ENCODE data around the gene TRAPPC2. TPM values are rescaled to one million over a fixed set of nuclear protein-coding genes. Genes with fewer than 3 reads are reported as not detected.
A peak's percentile ranks its signal among the peaks of the same experiment; 100 is the strongest.

TRAPPC2 gene
- total RNA-seq, 2 experiments from 2014 or later, result 14.1 to 16.1 TPM

- Mint-ChIP-seq H3K36me3 (peaks cover 16% of the 10 kb centered on the region), H3K4me3 (no peak overlapping the region), H3K9me3 (no peaks in the 10 kb centered on the region), H3K27ac (no peak overlapping the region), H3K4me1 (ENCODE audit: low read depth) (peaks cover 14% of the 10 kb centered on the region), H3K27me3 (no peaks in the 10 kb centered on the region)
- POLR2A ChIA-PET, result no interaction called here
- intact Hi-C loops (cut with micrococcal nuclease), result no loop called here
- no peak for DNase-seq
- CTCF ChIA-PET, result interaction anchor here (1.4 kb wide), 1 partner anchor 272 kb away, joined by 3 read pairs; no protein-coding TSS in a partner anchor
Observed at GRCh38 chrX:13760426-13760825, 26.0 kb upstream of the TRAPPC2 start.

DNA sequence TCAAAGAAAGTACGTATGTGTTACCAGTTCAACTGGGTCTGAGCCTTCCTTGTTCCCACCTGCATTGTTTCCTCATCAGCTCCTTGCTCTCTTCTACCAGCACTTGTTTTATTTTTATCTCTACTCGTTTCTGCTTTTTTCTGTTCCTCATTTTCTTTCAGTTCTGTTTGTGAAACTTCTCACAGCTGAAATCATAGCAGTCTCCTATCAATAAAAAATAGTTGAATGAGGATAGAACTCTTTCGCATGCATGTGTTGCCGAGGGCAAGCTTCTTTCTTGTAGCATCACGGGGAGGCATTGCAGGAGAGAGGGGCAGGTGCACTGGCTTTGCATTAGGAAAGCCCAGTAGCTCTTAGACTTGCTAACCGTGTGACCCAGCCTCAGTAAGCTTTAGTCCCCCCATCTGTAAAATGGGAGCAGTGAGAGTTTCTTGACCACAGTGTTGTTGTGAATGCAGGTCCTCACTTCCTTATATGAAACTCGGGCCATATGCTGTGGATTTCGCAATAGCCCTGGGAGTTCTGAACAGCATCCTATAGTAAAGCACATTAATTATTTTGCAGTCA lies 24.8 kb upstream of the TRAPPC2 start:
- CTCF ChIA-PET, result no interaction called here
- intact Hi-C loops (cut with micrococcal nuclease), result no loop called here
- peaks cover 18% of the 10 kb centered on the region for H3K36me3 Mint-ChIP-seq

DNA sequence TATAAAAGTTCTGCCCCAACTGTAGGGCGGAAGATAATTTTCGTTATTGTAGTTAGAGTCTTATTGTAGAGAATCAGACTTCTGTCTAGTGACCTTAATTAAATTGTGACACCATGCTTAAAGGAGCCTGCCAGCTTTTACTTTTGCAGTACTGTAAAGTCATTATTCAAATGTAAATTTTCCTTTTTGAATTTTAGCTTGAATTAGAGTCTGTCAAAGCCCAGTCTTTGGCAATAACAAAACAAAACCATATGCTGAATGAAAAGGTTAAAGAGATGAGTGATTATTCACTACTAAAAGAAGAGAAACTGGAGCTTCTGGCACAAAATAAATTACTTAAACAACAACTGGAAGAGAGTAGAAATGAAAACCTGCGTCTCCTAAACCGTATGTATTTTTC lies 22.0 kb upstream of the TRAPPC2 start:
- no peaks in the 10 kb centered on the region for H3K9me3 Mint-ChIP-seq
- H3K27ac Mint-ChIP-seq, result no peak overlapping the region
- H3K36me3 Mint-ChIP-seq, result peaks cover 16% of the 10 kb centered on the region
- peaks cover 34% of the 10 kb centered on the region for H3K4me1 Mint-ChIP-seq (ENCODE audit: low read depth)
- intact Hi-C loops (cut with micrococcal nuclease), result no loop called here
- POLR2A ChIA-PET, result no interaction called here
- no peaks in the 10 kb centered on the region for H3K27me3 Mint-ChIP-seq
- H3K4me3 Mint-ChIP-seq, result no peak overlapping the region
- DNase-seq, result no peak
- CTCF ChIA-PET, result no interaction called here

More for the DNA sequence above, 24.8 kb upstream of the TRAPPC2 start:
- Mint-ChIP-seq H3K27ac (no peak overlapping the region), H3K4me3 (no peak overlapping the region), H3K9me3 (no peaks in the 10 kb centered on the region), H3K27me3 (no peaks in the 10 kb centered on the region), H3K4me1 (ENCODE audit: low read depth) (peaks cover 23% of the 10 kb centered on the region)
- no peak for DNase-seq
- POLR2A ChIA-PET, result no interaction called here

DNA sequence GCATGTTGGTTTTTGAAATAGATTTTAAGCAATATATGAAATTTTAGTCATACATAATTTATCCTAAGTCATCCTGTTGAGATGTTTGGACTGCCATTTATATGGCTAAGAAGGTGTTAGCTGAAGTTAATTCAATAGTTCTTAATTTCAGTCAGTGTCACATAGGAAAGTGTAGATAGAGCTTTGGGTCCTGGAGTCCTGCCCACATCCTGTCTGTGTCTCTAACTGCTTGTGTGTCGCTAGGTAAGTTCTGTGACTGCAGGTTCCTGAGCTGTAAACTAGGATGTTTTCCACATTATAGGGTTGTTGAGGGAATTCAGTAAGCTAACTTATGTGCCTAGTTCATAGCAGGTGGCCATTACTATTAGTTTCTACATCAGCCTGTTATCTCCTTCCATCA lies 20.8 kb upstream of the TRAPPC2 start:
- Mint-ChIP-seq H3K27me3 (no peaks in the 10 kb centered on the region), H3K4me3 (no peak overlapping the region), H3K9me3 (no peaks in the 10 kb centered on the region), H3K36me3 (peaks cover 15% of the 10 kb centered on the region), H3K4me1 (ENCODE audit: low read depth) (peaks cover 39% of the 10 kb centered on the region), H3K27ac (no peak overlapping the region)
- POLR2A ChIA-PET, result no interaction called here
- no peak for DNase-seq
- CTCF ChIA-PET, result no interaction called here
- intact Hi-C loops (cut with micrococcal nuclease), result no loop called here

DNA sequence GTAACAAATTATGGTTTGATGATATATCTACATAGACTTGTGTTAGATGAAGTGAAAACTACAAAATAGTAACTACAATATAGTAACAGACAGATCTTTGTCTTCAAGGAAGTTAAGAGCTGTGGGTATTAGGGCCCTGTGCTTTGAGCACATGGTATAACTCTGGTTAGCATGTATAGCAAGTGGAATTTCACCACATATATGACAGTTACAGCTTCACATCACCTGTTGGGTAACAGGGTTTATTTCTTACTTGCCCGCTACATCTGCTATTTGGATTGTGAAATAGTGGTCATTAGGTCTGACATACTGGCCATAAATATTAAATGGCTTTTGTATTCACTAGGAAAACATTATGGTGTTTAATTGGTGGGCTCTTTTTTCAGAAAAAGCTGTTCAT lies 20.3 kb upstream of the TRAPPC2 start:
- CTCF ChIA-PET, result no interaction called here
- no peak overlapping the region for H3K4me3 Mint-ChIP-seq
- POLR2A ChIA-PET, result no interaction called here
- intact Hi-C loops (cut with micrococcal nuclease), result no loop called here
- H3K27me3 Mint-ChIP-seq, result no peaks in the 10 kb centered on the region
- H3K36me3 Mint-ChIP-seq, result peaks cover 15% of the 10 kb centered on the region
- peaks cover 36% of the 10 kb centered on the region for H3K4me1 Mint-ChIP-seq (ENCODE audit: low read depth)
- no peaks in the 10 kb centered on the region for H3K9me3 Mint-ChIP-seq
- no peak overlapping the region for H3K27ac Mint-ChIP-seq
- DNase-seq, result no peak

- peaks cover 10% of the 10 kb centered on the region for H3K36me3 Mint-ChIP-seq
- H3K27ac Mint-ChIP-seq, result no peak overlapping the region
- no peak overlapping the region for H3K4me3 Mint-ChIP-seq
- ChIA-PET CTCF (interaction anchor here (0.6 to 2.9 kb wide), 4 partner anchors 18 to 1305 kb away, joined by 3 to 8 read pairs (median 4); partner anchors contain the start of genes OFD1 and TRAPPC2), POLR2A (no interaction called here)
- H3K9me3 Mint-ChIP-seq, result no peaks in the 10 kb centered on the region
- peaks cover 34% of the 10 kb centered on the region for H3K4me1 Mint-ChIP-seq (ENCODE audit: low read depth)
- no peaks in the 10 kb centered on the region for H3K27me3 Mint-ChIP-seq
- no peak for DNase-seq
- intact Hi-C loops (cut with micrococcal nuclease), result no loop called here
Observed at GRCh38 chrX:13752646-13753045, 18.2 kb upstream of the TRAPPC2 start.

DNA sequence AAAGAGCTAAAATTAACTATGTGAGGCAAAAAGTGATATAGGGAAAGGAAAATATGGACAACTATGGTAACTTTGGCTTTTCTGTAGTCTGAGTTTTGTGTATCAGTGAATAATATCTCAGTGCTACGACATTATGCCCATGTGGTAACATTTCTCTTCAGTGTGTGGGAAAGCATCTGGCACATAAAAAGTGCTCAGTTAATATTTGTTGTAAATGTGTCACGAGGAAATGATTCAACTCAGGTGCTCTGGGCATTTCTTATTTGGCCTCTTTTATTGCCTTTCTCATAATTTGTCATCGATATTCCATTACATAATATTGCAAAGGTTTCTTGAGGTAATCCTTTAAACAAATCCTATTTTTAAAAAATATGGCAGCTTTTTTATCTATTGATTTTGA lies 17.7 kb upstream of the TRAPPC2 start:
- Mint-ChIP-seq H3K9me3 (no peaks in the 10 kb centered on the region), H3K4me3 (no peak overlapping the region), H3K27ac (no peak overlapping the region), H3K27me3 (no peaks in the 10 kb centered on the region), H3K36me3 (peaks cover 15% of the 10 kb centered on the region), H3K4me1 (ENCODE audit: low read depth) (peaks cover 40% of the 10 kb centered on the region)
- ChIA-PET CTCF (interaction anchor here (0.6 to 2.9 kb wide), 4 partner anchors 18 to 1305 kb away, joined by 3 to 8 read pairs (median 4); partner anchors contain the start of genes OFD1 and TRAPPC2), POLR2A (no interaction called here)
- intact Hi-C loops (cut with micrococcal nuclease), result no loop called here
- no peak for DNase-seq

DNA sequence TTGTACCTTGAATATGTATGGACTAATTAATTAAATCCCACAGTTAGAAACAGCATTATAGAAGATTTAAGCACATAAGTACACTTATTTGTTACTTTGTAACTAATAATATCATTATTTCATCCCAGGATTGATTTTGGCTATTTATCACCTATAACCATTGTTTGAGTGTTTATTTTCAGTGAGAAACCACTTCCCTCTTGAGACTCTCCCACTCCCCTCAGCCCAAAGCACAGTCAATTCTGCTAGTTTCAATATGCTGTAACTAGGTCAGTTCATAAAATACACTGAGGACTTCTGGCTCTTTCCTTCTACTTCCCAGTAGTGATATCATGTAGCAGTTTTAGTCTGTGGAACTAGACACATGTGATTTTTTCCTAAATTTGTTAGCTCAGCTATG lies 16.4 kb upstream of the TRAPPC2 start:
- ChIA-PET POLR2A (no interaction called here), CTCF (interaction anchor here (0.6 to 2.9 kb wide), 8 partner anchors 16 to 1139 kb away, joined by 3 to 8 read pairs (median 3); partner anchors contain the start of genes OFD1 and TRAPPC2)
- Mint-ChIP-seq H3K9me3 (no peaks in the 10 kb centered on the region), H3K27ac (no peak overlapping the region), H3K27me3 (no peaks in the 10 kb centered on the region), H3K36me3 (peaks cover 24% of the 10 kb centered on the region), H3K4me1 (ENCODE audit: low read depth) (peaks cover 40% of the 10 kb centered on the region), H3K4me3 (no peak overlapping the region)
- no peak for DNase-seq
- intact Hi-C loops (cut with micrococcal nuclease), result loop anchor here (1.0 kb wide), 1 partner anchor 281 kb away; no protein-coding TSS in a partner anchor

DNA sequence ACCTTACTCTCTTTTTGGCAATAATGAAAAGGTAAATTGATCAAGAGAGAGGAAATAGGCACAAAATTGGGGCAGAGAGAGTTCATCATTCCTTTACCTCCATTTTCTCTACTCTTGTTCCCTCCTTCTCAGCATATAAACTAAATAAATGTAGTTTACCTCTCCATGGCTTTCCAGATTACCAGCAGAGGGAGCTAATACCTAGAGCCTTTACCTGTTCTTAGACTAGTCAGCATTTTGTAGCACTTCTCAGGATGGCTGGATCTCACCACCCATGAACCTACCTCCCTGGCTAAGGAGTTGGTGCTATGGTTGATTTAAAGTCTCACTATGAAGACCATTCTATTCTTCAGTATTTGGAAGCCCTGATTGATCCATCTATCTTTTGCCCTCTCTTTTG lies 15.8 kb upstream of the TRAPPC2 start:
- no peak for DNase-seq
- Mint-ChIP-seq H3K4me3 (no peak overlapping the region), H3K9me3 (no peaks in the 10 kb centered on the region), H3K36me3 (peaks cover 24% of the 10 kb centered on the region), H3K27me3 (no peaks in the 10 kb centered on the region), H3K27ac (no peak overlapping the region), H3K4me1 (ENCODE audit: low read depth) (peaks cover 36% of the 10 kb centered on the region)
- intact Hi-C loops (cut with micrococcal nuclease), result loop anchor here (1.0 kb wide), 1 partner anchor 282 kb away; no protein-coding TSS in a partner anchor
- CTCF ChIA-PET, result interaction anchor here (0.7 to 2.9 kb wide), 6 partner anchors 15 to 285 kb away, joined by 3 to 8 read pairs (median 3); partner anchors contain the start of genes OFD1 and TRAPPC2
- POLR2A ChIA-PET, result no interaction called here

DNA sequence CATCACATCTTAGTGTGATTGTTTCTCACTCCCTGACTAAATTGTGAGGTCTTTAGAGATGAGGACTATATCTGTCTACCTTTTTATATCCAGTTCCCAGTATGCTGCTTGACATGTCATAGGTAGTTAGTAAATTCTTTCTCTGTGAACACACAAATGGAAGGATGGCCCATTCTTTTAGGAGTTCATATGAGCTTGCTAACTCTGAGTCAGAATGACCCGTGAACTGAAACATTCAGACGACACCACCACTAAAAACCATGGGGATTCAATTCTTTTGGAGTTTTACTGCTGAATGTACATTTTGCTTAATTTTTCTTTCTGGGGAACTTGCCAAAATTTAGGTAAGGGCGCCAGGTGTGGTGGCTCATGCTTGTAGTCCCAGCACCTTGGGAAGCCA lies 14.1 kb upstream of the TRAPPC2 start:
- H3K27me3 Mint-ChIP-seq, result no peaks in the 10 kb centered on the region
- POLR2A ChIA-PET, result no interaction called here
- intact Hi-C loops (cut with micrococcal nuclease), result loop anchor here (1.0 to 5.0 kb wide), 2 partner anchors 90 to 246 kb away; no protein-coding TSS in a partner anchor
- H3K36me3 Mint-ChIP-seq, result peaks cover 27% of the 10 kb centered on the region
- DNase-seq, result no peak
- peaks cover 33% of the 10 kb centered on the region for H3K4me1 Mint-ChIP-seq (ENCODE audit: low read depth)
- CTCF ChIA-PET, result interaction anchor here (0.9 kb wide), 1 partner anchor 241 kb away, joined by 3 read pairs; no protein-coding TSS in a partner anchor
- H3K9me3 Mint-ChIP-seq, result no peaks in the 10 kb centered on the region
- no peak overlapping the region for H3K27ac Mint-ChIP-seq
- H3K4me3 Mint-ChIP-seq, result no peak overlapping the region

GRCh38 chrX:13747836-13748235 lies 13.4 kb upstream of the TRAPPC2 start:
- Mint-ChIP-seq H3K4me1 (ENCODE audit: low read depth) (peaks cover 29% of the 10 kb centered on the region), H3K4me3 (no peak overlapping the region), H3K27me3 (no peaks in the 10 kb centered on the region), H3K36me3 (peaks cover 24% of the 10 kb centered on the region), H3K9me3 (no peaks in the 10 kb centered on the region), H3K27ac (no peak overlapping the region)
- ChIA-PET POLR2A (no interaction called here), CTCF (no interaction called here)
- DNase-seq, result peak; percentile 31
- intact Hi-C loops (cut with micrococcal nuclease), result loop anchor here (1.0 to 5.0 kb wide), 2 partner anchors 90 to 246 kb away; no protein-coding TSS in a partner anchor

DNA sequence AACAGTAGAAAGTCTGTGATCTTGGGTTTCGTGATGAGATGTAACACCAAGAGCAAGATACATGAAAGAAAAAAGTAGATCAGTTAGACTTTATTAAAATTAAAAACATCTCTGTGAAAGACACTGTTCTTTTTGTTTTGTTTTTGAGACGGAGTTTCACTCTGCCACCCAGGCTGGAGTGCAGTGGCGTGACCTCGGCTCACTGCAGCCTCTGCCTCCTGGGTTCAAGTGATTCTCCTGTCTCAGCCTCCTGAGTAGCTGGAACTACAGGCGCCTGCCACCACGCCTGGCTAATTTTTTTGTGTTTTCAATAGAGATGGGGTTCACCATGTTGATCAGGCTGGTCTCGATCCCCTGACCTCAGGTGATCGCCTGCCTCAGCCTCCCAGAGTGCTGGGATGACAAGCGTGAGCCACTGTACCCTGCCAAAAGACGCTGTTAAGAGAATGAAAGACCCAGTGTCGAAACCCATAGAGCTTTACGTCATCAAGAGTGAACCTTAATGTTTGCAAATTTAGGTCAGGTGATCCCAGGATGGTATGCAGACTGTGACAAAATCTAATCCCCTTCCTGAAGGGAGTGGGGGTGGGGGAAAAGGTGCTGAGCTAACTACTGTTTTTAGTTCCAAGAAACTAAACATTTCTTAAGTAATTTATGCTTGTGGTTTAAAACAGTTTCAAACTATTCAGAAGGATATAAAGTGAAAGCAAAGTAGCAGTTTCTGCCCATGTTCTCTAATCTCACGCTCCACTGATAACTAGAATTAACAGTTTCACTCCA lies 8.2 kb upstream of the TRAPPC2 start:
- Mint-ChIP-seq H3K4me3 (peak overlapping the region; percentile 60), H3K9me3 (no peaks in the 10 kb centered on the region), H3K36me3 (peaks cover 28% of the 10 kb centered on the region), H3K27me3 (no peaks in the 10 kb centered on the region), H3K4me1 (ENCODE audit: low read depth) (peaks cover 20% of the 10 kb centered on the region), H3K27ac (peak overlapping the region; percentile 80)
- ChIA-PET POLR2A (interaction anchor here (2.2 kb wide), 1 partner anchor 8 kb away, joined by 12 read pairs; the partner anchor contains the start of genes OFD1 and TRAPPC2), CTCF (interaction anchor here (0.6 to 1.7 kb wide), 4 partner anchors 54 to 954 kb away, joined by 3 to 6 read pairs (median 3); partner anchors contain the start of gene RAB9A)
- intact Hi-C loops (cut with micrococcal nuclease), result loop anchor here (1.0 to 2.0 kb wide), 6 partner anchors 8 to 285 kb away; partner anchors contain the start of genes OFD1, RAB9A, TCEANC and TRAPPC2
- peak; percentile 71 for DNase-seq

Data from activated CD4-positive, alpha-beta memory T cell treated with anti-CD3 and anti-CD28 coated beads for 36 hours (primary cell).